GM12874 (cell line): Measurements from ENCODE around the gene ZNF521.

Experiments
- CTCF ChIP-seq: IDR thresholded peaks from 2 replicates; pipeline ENCODE4 v1.5.1; 2011; ENCODE audit warnings: low read depth, mild to moderate bottlenecking, control low read depth, low read length, moderate library complexity; ENCODE audit not compliant: insufficient read depth

ZNF521 gene

GRCh38 chr18:25348386-25349130 is 3.4 kb downstream of the ZNF521 start:
- TF ChIP-seq CTCF, result no peak

- no peak for TF ChIP-seq CTCF
These were observed 5.4 kb downstream of the ZNF521 start for GRCh38 chr18:25346561-25346960.

DNA sequence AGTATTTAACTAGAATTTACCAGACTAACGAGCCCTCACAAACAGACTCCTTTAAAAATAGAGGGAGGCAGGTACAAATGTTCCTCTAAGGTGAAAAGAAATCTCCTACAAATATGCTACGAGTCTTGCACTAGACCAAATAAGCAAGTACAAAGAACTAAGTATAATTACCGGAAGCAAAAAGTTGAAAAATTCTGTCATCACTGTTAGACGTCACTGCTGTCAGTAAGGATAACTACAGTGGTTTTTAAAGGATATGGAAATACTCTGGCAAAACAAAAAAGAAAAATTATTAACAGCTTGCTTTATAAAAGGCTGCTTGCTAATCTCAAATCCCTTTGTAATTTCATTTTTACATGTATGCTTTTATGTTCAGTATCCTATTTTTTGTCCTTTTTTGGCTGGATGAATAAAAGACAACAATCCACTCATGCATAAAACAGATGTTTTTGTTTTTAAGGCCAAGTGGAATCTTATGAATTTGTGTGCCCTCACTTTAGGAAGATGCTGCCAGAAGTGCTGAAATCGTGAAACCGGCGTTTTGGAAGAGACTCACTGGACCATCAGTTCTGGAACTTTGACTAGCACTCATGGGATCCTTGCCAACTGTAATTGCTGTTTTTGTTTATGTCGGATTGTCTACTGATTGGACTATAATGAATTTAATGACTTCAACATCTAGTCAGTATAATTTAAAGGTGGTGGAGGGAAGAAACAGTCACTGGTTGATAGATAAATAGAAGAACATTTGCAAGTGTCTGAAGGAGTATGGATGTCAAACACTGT is 6.7 kb downstream of the ZNF521 start:
- no peak for TF ChIP-seq CTCF

DNA sequence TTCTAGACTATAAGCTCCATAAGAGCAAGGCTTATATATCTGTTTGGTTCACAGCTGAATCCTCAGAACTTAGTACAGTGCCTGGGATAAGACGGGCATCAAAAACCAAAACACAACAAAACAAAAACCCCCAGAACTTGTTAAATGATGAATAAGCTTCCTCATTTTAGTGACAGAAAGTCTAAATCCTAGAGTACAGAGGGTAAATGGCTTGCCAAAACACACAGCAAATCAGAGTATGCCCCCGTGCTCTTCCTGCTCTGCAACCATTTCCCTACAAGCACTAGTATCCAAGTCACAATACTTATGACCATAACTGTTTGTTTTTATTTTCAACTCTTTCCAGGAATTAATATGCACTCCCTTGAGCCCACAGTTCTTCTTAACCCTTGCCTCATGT is 10.1 kb downstream of the ZNF521 start:
- TF ChIP-seq CTCF, result no peak

- TF ChIP-seq CTCF, result no peak
These were observed 11.2 kb downstream of the ZNF521 start for GRCh38 chr18:25340762-25341161.

DNA sequence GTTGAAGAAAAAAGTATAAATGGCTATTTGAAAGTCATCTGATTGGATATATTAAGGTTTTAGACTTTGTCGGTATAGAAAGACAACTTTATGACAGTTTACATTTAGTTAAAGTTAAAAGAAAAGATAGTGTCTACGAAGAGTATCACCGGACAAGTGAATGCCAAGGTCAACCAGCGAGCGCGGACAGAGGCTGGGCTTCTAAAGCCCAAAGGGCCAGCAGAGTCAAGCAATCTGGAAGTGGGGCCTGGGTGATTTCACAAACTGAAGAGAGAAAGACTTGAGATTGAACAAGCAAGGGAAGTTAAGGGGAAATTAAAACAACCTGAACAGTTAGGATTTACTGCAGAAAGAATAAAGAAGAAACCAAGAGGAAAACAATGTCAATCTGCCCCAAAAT is 16.3 kb downstream of the ZNF521 start:
- TF ChIP-seq CTCF, result no peak

GRCh38 chr18:25335062-25335461 is 16.9 kb downstream of the ZNF521 start:
- no peak for TF ChIP-seq CTCF
